ENCODE data around the gene PELO.

DNA sequence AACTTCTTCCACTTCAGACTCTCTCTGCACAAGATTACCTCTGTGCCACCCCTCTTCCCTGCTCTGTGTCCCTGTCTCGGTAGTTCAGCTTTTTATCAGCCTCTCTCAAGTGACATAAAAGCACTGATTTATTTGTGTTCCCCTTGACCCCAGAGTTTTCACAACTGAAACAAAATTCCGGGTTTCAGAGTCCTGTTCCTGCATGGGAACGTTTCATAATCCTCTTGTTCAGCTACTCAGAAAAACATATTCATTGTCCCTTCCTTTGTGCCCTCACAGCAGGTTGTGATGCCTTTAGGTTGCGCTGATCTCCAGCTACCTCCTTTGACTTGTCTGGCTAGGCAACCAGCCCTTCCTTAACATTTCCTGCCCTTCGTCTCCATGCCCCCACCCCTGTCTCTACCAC lies 13.7 kb upstream of the PELO start:
- no peak for TF ChIP-seq SREBF2 (IDR thresholded peaks at IDR 0.05)
- TF ChIP-seq, protein P1, sequence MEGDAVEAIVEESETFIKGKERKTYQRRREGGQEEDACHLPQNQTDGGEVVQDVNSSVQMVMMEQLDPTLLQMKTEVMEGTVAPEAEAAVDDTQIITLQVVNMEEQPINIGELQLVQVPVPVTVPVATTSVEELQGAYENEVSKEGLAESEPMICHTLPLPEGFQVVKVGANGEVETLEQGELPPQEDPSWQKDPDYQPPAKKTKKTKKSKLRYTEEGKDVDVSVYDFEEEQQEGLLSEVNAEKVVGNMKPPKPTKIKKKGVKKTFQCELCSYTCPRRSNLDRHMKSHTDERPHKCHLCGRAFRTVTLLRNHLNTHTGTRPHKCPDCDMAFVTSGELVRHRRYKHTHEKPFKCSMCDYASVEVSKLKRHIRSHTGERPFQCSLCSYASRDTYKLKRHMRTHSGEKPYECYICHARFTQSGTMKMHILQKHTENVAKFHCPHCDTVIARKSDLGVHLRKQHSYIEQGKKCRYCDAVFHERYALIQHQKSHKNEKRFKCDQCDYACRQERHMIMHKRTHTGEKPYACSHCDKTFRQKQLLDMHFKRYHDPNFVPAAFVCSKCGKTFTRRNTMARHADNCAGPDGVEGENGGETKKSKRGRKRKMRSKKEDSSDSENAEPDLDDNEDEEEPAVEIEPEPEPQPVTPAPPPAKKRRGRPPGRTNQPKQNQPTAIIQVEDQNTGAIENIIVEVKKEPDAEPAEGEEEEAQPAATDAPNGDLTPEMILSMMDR (IDR thresholded peaks at IDR 0.05) = no peak
- no peak for TF ChIP-seq REST (IDR thresholded peaks at IDR 0.05)
- no peak for TF ChIP-seq POLR2A (IDR thresholded peaks at IDR 0.05; ENCODE audit: low read length)
